HG02870 (cell line): ENCODE results near the gene ADCY9.
"Not testable (repeated sequence)": the region's sequence is repeated elsewhere in the genome, so short reads cannot be mapped to it uniquely, and the experiment has no call there.

Experiments used
- ATAC-seq: cut with Tn5 transposase; IDR thresholded peaks from one replicate; pipeline ENCODE4 v1.9.1; 2021; ENCODE audit warnings: mild to moderate bottlenecking, moderate library complexity; ENCODE audit not compliant: unreplicated experiment

The ADCY9 gene

DNA sequence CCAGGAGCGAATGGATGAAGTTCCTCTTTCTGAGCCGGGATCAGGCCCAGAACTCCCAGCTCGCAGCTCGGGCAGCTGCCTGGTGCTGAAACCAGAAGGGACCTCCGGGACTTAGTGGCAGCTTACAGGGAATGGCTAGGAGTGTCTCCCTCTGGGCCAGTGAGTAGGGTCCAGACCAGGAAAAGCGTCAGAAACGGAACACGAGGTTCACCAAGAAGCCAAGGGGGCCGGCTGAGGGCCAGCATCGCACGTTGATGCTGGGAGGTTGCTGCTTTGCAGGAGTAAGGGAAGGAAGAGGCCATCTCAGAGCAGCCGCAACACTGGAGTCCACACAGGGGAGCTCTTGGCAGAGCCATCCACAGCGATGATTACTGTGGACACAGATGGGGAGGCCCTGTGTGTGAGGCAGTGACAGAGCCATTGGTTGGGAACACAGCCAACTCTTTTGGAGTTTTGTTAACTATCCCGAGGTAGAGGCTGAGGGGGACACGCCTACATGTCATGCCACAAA, 161.8 kb downstream of the ADCY9 start:
- no peak for ATAC-seq

GRCh38 chr16:3953728-3954410, 162.4 kb downstream of the ADCY9 start:
- no peak for ATAC-seq

- ATAC-seq = no peak
Measured at GRCh38 chr16:3952737-3953131, 163.5 kb downstream of the ADCY9 start.

- no peak for ATAC-seq
Measured at GRCh38 chr16:3951861-3952736, 164.1 kb downstream of the ADCY9 start.

DNA sequence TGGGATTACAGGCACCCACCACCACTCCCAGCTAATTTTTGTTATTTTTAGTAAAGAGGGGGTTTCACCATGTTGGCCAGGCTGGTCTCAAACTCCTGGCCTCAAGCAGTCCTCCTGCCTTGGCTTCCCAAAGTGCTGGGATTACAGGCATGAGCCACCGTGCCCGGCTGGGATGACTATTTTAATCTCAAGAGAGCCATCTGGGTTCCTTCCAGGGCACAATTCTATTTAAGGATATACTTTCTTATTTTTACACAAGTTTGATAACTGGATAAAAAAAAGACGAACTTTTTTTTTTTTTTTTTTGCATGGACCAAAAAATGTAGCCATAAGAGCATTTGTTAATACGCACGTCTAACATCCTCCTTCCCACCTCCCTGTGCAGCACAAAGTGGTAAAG, 164.9 kb downstream of the ADCY9 start:
- ATAC-seq = not testable (repeated sequence)

- ATAC-seq = no peak
Measured at GRCh38 chr16:3950343-3951193, 165.7 kb downstream of the ADCY9 start.

GRCh38 chr16:3949946-3950342, 166.3 kb downstream of the ADCY9 start:
- no peak for ATAC-seq

DNA sequence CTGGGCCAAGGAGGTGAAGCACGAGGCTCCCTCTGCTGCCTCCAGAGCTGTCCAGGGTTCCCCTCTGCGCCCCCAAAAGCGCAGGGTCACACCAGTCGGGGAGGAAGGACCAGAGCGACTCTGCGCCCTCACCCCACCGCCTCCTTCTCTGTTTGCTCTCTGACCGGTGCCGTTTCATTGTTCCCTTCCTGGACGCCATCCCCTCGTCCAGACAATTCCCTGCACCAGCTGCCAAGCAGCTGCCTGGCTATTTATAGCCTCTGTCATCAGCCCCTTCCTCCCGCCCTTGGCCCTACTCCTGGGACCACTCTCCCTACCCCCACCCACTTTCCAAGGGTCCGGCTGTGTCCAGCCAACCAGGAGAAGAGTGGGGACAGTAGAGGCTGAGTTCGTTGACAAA, 167.0 kb downstream of the ADCY9 start:
- no peak for ATAC-seq

DNA sequence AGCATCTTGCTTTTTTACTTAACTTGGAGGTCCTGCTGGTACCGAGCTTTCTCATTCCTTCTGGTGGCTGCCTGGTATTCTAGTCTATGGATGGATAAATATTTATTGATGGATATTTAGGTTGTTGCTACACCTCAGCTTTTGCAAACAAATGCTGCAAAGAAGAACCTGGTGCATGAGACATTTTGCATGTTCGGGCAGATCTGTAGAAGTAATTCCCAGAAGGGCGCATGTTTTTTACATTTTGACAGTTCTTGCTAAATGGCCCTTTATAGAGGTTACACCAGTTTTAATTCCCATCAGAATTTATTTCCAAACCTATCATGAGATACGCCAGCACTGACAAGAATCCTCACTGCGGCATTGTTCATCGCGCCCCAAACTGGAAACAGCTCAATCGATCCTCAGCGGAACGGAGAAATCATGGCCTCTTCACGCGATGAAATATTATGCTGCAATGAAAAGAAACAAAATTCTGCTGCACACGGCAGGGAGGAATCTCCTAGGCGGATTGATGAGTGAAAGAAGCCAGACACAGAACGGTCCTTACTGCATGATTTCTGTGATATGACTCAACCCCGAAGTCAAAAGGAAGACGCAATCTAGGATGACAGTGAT, 167.8 kb downstream of the ADCY9 start:
- ATAC-seq = no peak

- ATAC-seq = no peak
Measured at GRCh38 chr16:3946604-3947180, 169.6 kb downstream of the ADCY9 start.

GRCh38 chr16:3945751-3946603, 170.3 kb downstream of the ADCY9 start:
- ATAC-seq = no peak

- not testable (repeated sequence) for ATAC-seq
Measured at GRCh38 chr16:3944457-3944856, 171.8 kb downstream of the ADCY9 start.

GRCh38 chr16:3942146-3942545, 174.1 kb downstream of the ADCY9 start:
- ATAC-seq = not testable (repeated sequence)

DNA sequence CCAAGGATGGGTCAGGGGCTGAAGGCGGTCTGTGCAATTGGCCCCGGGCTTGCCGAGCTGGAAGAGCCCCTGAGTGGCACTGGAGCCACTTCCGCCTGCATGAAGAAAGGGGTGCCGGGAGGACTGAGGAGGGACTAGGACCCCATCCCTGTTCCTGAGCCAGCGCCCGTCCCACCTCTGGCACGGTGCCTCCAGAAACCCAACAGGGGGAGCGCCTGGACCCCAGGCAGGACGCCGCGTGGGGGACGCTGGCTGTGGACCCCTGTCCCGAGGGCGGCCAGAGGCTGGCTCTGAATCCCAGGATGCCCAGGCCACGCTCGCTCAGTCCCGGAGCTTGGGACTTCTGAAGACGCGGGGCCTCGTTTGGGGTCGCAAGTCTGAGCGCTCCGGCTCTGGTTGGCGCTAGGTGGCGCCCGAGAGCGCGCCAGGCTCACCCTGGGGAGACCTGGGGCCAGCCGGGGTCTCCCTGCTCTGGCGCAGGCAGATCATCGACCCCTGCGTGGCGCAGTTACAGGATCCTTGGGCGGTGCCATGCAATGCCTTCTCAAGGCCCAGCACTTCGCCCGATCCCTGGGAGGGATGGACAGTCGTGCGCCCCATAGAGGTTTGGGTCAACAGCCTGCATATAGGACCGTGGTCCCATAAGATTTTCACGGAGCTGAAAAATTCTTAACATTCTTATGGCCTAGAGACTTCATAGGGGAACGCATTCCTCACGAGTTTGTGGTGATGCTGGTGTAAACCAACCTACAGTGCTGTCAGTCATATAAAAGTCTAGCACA, 177.2 kb downstream of the ADCY9 start:
- ATAC-seq = no peak

GRCh38 chr16:3938471-3938842, 177.8 kb downstream of the ADCY9 start:
- ATAC-seq = no peak

DNA sequence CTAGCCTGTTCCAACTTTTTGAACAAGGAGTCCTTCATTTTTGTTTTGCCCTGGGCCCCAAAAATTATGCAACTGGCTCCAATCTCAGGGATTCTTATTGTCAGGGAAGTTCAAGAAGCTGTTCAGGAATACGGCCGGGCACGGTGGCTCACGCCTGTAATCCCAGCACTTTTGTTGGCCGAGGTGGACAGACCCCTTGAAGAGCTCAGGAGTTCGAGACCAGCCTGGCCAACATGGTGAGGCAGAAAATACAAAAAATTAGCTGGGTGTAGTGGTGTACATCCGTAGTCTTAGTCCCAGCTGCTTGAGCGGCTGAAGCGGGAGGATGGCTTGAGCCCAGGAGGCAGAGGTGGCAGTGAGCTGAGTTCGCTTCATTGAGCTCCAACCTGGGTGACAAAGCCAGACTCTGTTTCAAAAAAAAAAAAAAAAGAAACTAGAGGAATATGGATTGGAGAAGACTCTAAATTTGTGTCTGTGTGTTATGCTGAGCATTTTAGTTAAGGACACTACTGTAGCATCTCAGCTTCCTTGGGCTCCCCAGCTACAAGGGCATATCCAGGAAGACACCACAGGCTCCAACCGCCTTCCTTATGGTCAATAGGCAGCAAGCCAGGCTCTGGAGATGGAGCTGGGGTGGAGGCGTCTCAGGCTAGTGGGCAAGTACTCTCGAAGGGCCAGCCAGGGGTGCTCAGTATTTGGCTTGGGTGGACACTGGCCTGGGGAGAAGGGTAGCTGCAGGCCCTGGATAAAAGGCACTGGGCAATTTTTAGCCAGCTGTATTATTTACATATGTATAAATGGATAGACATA, 179.0 kb downstream of the ADCY9 start:
- ATAC-seq = no peak

- no peak for ATAC-seq
Measured at GRCh38 chr16:3935921-3936320, 180.3 kb downstream of the ADCY9 start.
